ENCODE data around the gene MRPS27.

GRCh38 chr5:72313141-72313540 lies 6.9 kb downstream of the MRPS27 start:
- TF ChIP-seq CTCF (IDR thresholded peaks at IDR 0.05 in 4 of 5, conservative IDR thresholded peaks at IDR 0.05 in 1 of 5), result no peak
- no peak for TF ChIP-seq POLR2A (IDR thresholded peaks at IDR 0.05)
